Stromal cell of bone marrow (primary cell): ENCODE data around the gene EIF1AX.
"Not testable (repeated sequence)": the region's sequence is repeated elsewhere in the genome, so short reads cannot be mapped to it uniquely, and the experiment has no call there.

Experiments used
- DNase-seq: peaks from one replicate; pipeline ENCODE4 v3.0.0-alpha.2; 2012; ENCODE audit warnings: low read depth

EIF1AX gene

GRCh38 chrX:20126833-20127232, 14.8 kb downstream of the EIF1AX start:
- DNase-seq, result not testable (repeated sequence)

GRCh38 chrX:20124964-20125363, 16.7 kb downstream of the EIF1AX start:
- no peak for DNase-seq

- no peak for DNase-seq
Measured at GRCh38 chrX:20118065-20118824, 23.4 kb downstream of the EIF1AX start.

GRCh38 chrX:20116577-20117240, 24.9 kb downstream of the EIF1AX start, which contains the start of gene MAP7D2:
Gene MAP7D2 (minus strand): TSS chrX:20116907. CDS start chrX:20116879, 28 bp downstream.
- DNase-seq, result no peak

GRCh38 chrX:20116087-20116576, 25.5 kb downstream of the EIF1AX start:
- DNase-seq, result no peak

GRCh38 chrX:20112022-20112774, 29.4 kb downstream of the EIF1AX start:
- DNase-seq, result no peak

GRCh38 chrX:20111271-20111670, 30.4 kb downstream of the EIF1AX start:
- no peak for DNase-seq

- no peak for DNase-seq
Measured at GRCh38 chrX:20101934-20102581, 39.6 kb downstream of the EIF1AX start.

- no peak for DNase-seq
Measured at GRCh38 chrX:20091499-20091898, 50.1 kb downstream of the EIF1AX start.

- no peak for DNase-seq
Measured at GRCh38 chrX:20089845-20090244, 51.8 kb downstream of the EIF1AX start.

- DNase-seq, result no peak
Measured at GRCh38 chrX:20080277-20080676, 61.4 kb downstream of the EIF1AX start.
